SKM-1 treated with dmso at 0.1 percent for 144 hours (cell line): ENCODE data around the gene MACROD1.

Experiments used
- DNase-seq: peaks from one replicate; lab custom pipeline; 2025; ENCODE audit not compliant: unreplicated experiment; lab: John Stamatoyannopoulos, UW

MACROD1 gene

GRCh38 chr11:64019106-64020037 is 146.5 kb downstream of the MACROD1 start:
- no peak for DNase-seq

DNA sequence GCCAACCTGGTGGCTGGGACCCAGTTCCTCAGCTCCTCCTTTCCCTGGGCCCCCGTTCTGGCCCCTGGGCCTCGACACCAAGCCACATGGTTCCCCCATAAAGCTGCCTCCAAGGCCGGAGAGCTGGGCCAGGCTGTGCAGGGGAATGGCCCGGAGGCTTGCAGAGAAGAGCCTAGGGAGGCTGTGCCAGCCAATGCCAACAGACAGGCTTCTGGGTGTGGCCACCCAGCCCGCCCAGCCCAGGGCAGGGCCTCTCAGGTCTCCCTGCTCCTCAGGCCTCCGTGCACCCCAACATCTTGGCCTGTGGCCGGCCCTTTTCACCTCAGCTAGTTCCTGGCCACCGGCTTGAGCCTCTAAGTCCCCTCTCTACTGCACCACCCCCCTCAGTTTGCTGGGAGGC is 147.6 kb downstream of the MACROD1 start:
- no peak for DNase-seq

GRCh38 chr11:64017945-64018224 is 148.0 kb downstream of the MACROD1 start:
- no peak for DNase-seq

DNA sequence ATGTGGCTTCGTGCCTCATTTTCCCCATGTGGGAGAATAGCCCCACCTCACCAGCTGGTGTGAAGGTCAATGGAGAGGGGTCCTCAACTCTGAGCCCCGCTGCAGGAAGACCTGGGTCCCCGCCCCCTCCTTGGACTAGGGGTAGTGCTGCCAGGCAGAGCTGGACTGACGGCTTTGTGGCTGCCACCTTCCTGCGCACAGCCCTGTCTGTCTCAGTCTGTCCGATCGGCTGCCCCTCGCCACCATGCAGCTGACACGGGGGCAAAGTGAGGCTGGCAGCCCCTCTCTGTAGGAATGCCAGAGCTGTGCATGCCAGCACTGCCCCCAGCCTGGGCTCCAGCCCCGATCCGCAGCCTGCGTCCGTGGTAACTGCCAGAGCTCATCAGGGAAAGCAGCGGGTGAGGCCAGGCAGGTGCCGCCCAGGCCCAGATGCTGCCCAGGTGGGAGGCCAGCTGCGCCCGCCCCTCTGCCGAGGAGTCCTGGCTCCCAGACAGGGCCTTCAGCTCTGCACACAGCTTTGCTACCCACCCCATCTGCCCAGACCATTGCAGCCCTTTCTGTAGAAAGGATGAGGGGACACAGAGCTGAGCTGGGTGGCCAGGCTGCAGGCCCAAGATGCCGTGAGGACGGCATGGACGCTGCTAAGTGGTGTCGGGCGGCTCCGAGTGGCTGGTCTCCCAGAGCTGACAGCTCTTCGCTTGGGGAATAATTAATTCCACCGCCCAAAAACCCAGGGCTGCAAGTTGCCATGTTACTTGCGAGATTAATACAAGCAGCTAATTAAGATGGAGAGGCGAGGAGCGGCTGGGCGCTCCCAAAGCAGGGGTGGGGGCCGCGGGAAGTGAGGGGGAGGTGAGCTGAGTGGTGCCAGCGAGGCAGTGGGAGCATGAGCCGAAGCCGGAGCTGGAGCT is 149.7 kb downstream of the MACROD1 start:
- DNase-seq: no peak

DNA sequence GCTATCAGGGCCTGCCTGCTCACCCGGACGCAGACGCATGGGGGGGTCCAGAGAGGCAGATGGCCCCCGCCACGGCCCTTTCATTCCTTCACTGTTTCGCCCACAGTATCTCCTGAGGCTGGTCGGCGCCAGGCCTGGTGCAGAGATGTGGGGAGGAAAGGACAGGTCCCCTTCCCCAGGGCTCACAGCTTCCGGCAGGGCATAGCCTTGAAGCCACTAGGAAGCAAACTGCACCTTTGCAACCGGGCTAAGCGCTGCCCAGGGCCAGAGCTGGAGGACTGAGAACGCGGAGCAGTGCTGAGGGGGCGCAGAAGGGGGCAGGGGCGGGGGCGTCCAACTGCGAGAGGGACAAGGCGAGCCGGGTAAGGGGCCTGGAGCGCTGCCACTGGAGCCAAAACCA is 150.4 kb downstream of the MACROD1 start:
- no peak for DNase-seq

DNA sequence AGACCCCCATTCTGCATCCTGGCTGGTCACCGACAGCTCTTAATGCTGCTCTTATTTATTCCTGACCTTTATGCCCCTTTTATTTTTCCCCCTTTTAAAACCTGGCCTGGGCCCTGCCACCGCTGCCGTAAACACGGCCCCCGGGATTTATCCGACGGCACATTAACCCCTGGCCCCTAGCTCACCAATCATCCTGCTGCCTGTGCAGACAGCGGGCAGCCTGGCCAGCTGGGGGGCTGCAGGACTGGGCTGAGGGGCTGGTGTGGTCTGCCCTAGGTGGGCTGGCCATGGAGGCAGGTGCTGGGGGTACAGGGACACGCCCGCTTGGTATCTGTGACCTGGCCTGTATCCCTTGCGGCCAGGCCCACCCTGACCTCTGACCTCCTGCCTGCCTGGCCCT is 151.6 kb downstream of the MACROD1 start:
- no peak for DNase-seq

GRCh38 chr11:64013141-64013896 is 152.6 kb downstream of the MACROD1 start:
- no peak for DNase-seq

GRCh38 chr11:64011371-64011770 is 154.5 kb downstream of the MACROD1 start:
- no peak for DNase-seq

DNA sequence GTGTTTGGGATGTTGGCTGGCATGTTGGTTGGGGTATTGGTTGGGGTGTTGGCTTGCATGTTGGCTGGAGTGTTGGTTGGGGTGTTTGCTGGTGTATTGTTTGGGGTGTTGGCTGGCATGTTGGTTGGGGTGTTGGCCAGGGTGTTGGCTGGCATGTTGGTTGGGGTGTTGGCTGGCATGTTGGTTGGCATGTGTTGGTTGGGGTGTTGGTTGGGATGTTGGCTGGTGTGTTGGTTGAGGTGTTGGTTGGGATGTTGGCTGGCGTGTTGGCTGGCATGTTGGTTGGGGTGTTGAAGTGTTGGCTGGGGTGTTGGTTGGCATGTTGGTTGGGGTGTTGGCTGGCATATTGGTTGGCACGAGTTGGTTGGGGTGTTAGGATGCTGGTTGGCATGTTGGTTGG is 155.1 kb downstream of the MACROD1 start:
- DNase-seq: no peak

DNA sequence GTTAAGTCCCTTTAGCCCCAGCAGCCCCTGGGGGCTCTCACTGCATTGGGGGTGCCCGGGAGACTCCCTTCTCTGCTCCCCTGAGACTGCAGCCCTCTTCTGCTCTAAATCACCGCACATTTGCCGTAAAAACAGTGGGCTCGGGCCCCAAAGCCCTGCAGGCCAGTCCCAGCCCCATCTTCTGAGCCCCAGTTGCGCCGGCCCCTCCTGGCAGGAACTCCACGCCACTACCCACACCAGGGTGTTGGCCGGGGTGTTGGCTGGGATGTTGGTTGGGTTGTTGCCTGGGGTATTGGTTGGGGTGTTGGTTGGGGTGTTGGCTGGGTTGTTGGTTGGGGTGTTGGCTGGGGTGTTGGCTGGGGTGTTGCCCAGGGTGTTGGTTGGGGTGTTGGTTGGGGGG is 156.2 kb downstream of the MACROD1 start:
- DNase-seq: no peak

DNA sequence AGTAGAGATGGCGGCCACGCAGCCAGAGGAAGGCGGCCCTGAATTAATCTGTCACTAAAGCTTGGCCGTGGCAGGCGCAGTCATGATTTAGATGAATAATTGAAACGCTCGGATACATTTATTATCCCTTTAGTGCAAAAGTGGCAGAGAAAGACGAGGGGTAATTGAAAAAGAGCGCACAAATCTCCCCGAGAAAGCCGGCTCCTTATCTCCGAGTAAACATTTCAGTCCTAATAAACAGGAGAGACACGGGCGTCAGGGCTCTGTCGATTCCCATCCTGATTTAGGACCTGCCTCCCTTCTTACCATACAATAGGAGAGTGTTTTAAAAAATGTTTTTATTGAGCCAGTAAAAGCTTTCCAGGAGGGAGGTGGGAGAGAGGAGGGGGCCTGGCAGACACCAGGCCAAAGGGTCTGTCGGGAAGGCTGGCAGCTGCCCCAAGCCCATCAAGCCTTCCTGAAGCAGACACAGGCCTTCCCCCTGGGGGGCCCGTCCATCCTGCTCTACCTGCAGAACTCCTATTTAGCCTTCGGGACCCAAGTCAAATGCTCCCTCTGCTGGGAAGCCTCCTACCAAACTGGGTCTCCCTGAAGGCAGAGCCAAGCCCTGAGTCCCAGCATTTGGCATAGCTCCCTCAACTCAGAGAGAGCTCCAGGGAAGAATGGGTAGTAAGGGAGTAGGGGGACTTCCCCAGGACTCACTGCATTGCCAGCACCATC is 156.8 kb downstream of the MACROD1 start:
- no peak for DNase-seq

DNA sequence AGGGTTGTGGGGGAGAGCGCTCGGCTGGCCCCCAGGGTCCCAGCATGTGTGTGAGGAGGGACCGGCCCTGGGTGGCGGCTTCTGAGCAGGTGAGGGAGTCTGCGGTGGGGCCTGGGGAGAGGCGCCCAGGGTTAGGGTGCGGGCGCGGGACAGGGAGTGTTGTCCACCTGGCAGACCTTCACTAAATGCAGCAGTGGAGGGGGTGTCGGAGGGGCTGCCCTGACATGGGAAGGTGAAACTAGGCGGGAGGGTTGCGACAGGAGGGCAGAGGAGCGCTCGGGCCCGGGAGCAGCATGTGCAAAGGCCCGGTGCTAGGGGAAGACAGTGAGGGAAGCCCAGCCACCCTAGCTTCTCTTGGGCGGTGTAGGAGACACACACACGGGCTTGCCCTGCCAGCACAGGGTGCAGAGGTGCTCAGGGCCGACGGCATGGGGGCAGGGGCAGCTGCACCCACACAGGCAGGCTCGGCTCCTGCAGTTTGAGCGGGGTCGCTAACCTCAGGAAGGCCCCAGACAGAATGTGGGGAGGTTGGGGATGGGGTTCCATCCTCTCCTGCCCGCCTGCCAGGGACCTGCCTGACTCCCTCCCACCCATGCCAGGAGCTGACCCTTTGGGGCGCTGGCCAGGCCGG is 157.5 kb downstream of the MACROD1 start:
- no peak for DNase-seq

- no peak for DNase-seq
Measured at GRCh38 chr11:64007629-64008282, 158.2 kb downstream of the MACROD1 start.

DNA sequence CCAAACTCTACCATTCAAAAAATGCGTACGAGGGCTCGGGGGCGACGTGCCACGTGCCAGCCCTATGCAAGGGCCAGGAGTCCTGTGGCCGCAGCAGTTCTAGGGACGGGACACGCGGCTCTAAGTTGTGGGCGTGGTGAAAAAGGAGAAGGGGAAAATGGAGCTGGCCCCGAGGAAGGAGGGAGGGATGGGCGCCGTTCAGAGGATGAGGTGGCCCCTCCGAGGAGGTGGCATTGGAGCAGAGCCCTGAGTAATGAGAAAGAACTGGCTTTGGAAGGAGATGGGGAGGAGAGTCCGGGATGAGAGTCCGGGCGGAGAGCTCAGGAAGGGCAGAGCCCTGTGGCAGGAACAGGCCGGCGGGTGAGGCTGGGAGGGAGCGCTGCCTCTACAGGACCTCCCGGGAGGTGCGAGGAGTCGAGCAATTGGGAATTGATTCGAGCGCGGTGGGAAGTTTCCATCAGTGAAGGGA is 158.7 kb downstream of the MACROD1 start:
- no peak for DNase-seq

DNA sequence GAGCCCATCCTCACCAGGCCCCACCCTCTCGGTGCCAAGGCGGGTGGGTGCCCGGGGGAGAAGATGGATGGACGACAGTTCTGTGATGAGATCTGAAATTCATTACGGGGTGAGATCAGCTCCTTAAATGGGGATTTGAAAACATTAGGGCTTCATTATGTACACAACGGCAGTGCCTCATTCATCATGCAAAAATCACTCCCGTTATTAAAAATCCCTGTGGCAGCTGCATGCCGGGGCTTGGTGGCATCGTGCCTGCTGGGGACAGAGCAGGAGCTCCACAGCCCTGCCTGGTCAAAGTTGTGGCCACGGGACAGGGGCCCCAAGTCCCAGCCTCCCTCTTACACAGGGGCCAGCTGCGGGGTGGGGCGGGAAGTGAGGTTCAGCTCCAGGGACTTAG is 159.5 kb downstream of the MACROD1 start:
- no peak for DNase-seq

- DNase-seq: no peak
Measured at GRCh38 chr11:64005691-64006090, 160.2 kb downstream of the MACROD1 start.

GRCh38 chr11:64004590-64004984 is 161.3 kb downstream of the MACROD1 start:
- DNase-seq: no peak

- no peak for DNase-seq
Measured at GRCh38 chr11:64003807-64004589, 161.9 kb downstream of the MACROD1 start.
